Endometrial microvascular endothelial cells (primary cell): ENCODE measurements around the gene SEMA6D. TPM values are rescaled to one million over a fixed set of nuclear protein-coding genes. Genes with fewer than 3 reads are reported as not detected.

Source experiments
- in situ Hi-C: cut with HindIII; loops from 2 replicates; pipeline ENCODE4 v1.10.0; 2017; ENCODE audit warnings: low sequenced_read_pairs, low pct_unique_long_range_greater_than_20kb; ENCODE audit errors: inconsistent ontology term
- total RNA-seq: library from RNA; depleted of rRNA; stranded (reverse); fragments of >200 nt; gene quantifications from one replicate; pipeline ENCODE4 v1.2.3, GENCODE V29; 2015; ENCODE audit errors: inconsistent ontology term

Gene SEMA6D
- total RNA-seq, result 2.7 TPM

- in situ Hi-C loops, result no loop called here
Observed at GRCh38 chr15:47717036-47717612, at the start of gene SEMA6D. TSS of gene SEMA6D (plus strand) at chr15:47717505. CDS start at chr15:47759799, 42,294 bp downstream.

GRCh38 chr15:47669221-47669620 lies 48.1 kb upstream of the SEMA6D start:
- in situ Hi-C loops, result no loop called here

- in situ Hi-C loops, result no loop called here
Observed at GRCh38 chr15:47670365-47670764, 46.9 kb upstream of the SEMA6D start.

GRCh38 chr15:47673232-47673761 lies 44.0 kb upstream of the SEMA6D start:
- in situ Hi-C loops, result no loop called here

- in situ Hi-C loops, result no loop called here
Observed at GRCh38 chr15:47674586-47675232, 42.6 kb upstream of the SEMA6D start.

- in situ Hi-C loops, result no loop called here
Observed at GRCh38 chr15:47675735-47676134, 41.6 kb upstream of the SEMA6D start.

- in situ Hi-C loops, result no loop called here
Observed at GRCh38 chr15:47678040-47678439, 39.3 kb upstream of the SEMA6D start.

GRCh38 chr15:47682661-47683060 lies 34.6 kb upstream of the SEMA6D start:
- in situ Hi-C loops, result no loop called here

GRCh38 chr15:47685141-47685870 lies 32.0 kb upstream of the SEMA6D start:
- in situ Hi-C loops, result no loop called here

GRCh38 chr15:47688573-47689086 lies 28.7 kb upstream of the SEMA6D start:
- in situ Hi-C loops, result no loop called here

- in situ Hi-C loops, result no loop called here
Observed at GRCh38 chr15:47689660-47690059, 27.6 kb upstream of the SEMA6D start.

GRCh38 chr15:47691882-47692281 lies 25.4 kb upstream of the SEMA6D start:
- in situ Hi-C loops, result no loop called here

- in situ Hi-C loops, result no loop called here
Observed at GRCh38 chr15:47696351-47696750, 21.0 kb upstream of the SEMA6D start.

GRCh38 chr15:47705281-47705997 lies 11.9 kb upstream of the SEMA6D start:
- in situ Hi-C loops, result no loop called here

GRCh38 chr15:47707391-47707790 lies 9.9 kb upstream of the SEMA6D start:
- in situ Hi-C loops, result no loop called here

- in situ Hi-C loops, result no loop called here
Observed at GRCh38 chr15:47708161-47708980, 8.9 kb upstream of the SEMA6D start.

- in situ Hi-C loops, result no loop called here
Observed at GRCh38 chr15:47711655-47712054, 5.7 kb upstream of the SEMA6D start.

GRCh38 chr15:47715402-47715801 lies 1.9 kb upstream of the SEMA6D start:
- in situ Hi-C loops, result no loop called here
